HG03469 (cell line): Measurements from ENCODE around the gene GGACT.

Experiments used
- ATAC-seq: cut with Tn5 transposase; IDR thresholded peaks from one replicate; pipeline ENCODE4 v1.9.1; 2021; ENCODE audit warnings: mild to moderate bottlenecking, moderate library complexity, moderate number of reproducible peaks; ENCODE audit not compliant: unreplicated experiment

Gene GGACT

GRCh38 chr13:100483841-100484381, 104.7 kb downstream of the GGACT start:
- no peak for ATAC-seq

DNA sequence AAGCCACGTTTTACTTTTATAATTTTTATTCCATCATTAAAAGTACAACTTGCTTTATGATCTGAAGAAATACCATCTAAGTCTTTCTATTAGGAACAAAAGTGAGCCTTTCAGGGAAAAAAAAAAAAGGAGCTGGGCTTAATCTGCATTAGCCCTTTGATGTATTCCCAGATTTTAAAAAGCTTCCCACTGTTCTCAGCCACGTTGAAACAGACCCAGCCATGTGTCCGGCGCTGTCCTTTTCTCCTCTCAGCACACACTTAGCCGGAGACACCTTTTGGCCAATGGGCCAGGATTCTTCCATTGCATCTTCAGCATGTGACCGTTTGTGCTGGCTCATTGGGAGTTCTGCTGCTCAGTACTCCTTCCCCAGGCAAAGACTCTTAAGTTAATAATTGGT, 105.5 kb downstream of the GGACT start:
- no peak for ATAC-seq

DNA sequence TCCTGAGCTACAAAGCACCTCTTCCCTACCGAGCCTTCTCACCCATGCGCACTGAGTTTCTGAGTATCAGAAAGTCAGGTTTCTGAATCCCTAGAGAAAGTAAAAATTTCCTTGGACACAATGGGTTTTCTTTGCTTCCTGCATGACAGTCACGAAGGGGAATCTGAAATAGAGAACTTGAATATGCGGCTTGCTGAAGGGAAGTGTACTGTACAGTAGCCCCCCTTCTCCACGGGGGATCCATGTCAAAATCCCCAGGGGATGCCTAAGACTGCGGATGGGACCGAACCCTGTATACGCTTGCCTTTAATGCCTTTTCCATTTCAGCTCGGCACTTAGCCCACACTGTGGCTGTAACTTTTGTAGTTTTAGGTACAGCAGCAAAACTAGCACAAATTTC, 107.9 kb downstream of the GGACT start:
- no peak for ATAC-seq
